ACHN (cell line): ENCODE data around the gene OSBPL3.

ENCODE experiments used
- DNase-seq: peaks from one replicate; pipeline ENCODE4 v3.0.0-alpha.2; 2015
- in situ Hi-C: cut with HindIII; loops from 2 replicates; pipeline ENCODE4 v1.10.0; 2017; ENCODE audit warnings: low sequenced_read_pairs, low pct_ligation_motif_present, low pct_unique_long_range_greater_than_20kb

OSBPL3 gene

DNA sequence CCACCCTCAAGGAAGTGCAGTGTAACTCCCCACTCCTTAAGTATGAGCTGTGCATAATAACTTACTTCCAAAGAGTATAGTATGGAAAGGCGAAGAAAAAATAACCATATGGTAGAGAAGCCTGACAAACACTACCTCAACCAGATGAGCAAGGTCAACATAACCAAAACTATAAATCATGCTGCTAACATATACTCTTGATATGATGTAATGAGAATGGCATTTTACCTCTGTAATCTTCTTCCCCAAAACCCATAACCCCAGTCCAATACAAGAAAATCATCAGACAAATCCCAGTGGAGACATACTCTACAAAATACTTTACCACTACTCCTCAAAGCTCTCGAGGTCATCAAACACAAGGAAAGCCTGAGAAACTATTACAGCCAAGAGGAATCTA is 15.8 kb downstream of the OSBPL3 start:
- no peak for DNase-seq
- in situ Hi-C loops: no loop called here

- peak; percentile 34 for DNase-seq
- in situ Hi-C loops: no loop called here
Observed at GRCh38 chr7:24963218-24963617, 16.8 kb downstream of the OSBPL3 start.

- in situ Hi-C loops: no loop called here
- DNase-seq: no peak
Observed at GRCh38 chr7:24962418-24962962, 17.5 kb downstream of the OSBPL3 start.

- in situ Hi-C loops: no loop called here
- DNase-seq: no peak
Observed at GRCh38 chr7:24959735-24960485, 20.1 kb downstream of the OSBPL3 start.

- in situ Hi-C loops: no loop called here
- no peak for DNase-seq
Observed at GRCh38 chr7:24958399-24958798, 21.6 kb downstream of the OSBPL3 start.

- no peak for DNase-seq
- in situ Hi-C loops: no loop called here
Observed at GRCh38 chr7:24956021-24956420, 24.0 kb downstream of the OSBPL3 start.

- no peak for DNase-seq
- in situ Hi-C loops: no loop called here
Observed at GRCh38 chr7:24955313-24955712, 24.7 kb downstream of the OSBPL3 start.

DNA sequence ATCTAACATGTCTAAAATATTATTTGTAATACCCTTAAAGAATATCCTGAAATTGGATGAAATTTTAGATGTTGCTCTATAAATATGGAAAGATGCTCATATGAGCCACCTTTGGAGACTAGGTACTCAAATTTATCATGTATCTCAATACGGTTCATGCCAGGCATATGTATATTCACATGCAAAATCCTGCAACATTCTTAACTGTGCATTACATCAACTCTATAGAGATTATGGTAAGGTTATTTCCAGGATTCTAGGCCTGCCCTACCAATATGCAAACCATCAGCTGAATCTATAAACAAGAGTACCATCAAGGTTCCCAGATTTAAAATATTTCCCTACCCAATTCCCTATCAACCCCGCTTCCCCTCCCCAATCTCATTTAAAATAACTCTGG is 27.5 kb downstream of the OSBPL3 start:
- no peak for DNase-seq
- in situ Hi-C loops: no loop called here

GRCh38 chr7:24951441-24951980 is 28.5 kb downstream of the OSBPL3 start:
- in situ Hi-C loops: no loop called here

DNA sequence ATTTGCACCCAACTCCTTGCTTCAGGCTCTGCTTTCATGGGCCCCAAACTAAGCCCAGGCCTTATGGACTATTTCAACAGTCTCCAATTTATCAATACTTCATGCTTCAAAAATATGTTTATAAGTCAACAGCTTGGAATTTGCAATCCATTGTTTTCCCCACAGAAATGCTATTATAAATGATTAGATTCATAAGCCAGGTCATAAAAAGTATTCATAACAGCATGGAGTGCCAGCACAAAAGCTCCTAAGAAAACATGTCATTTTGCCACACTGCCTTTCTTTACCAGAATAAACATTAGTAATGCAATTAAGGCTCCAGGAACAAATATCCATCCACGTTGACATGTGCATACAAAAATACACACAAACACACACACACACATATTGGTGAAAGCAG is 30.1 kb downstream of the OSBPL3 start:
- no peak for DNase-seq
- in situ Hi-C loops: no loop called here

More at GRCh38 chr7:24951441-24951980, 28.5 kb downstream of the OSBPL3 start:
- DNase-seq: no peak

GRCh38 chr7:24948739-24949138 is 31.2 kb downstream of the OSBPL3 start:
- DNase-seq: no peak
- in situ Hi-C loops: no loop called here

GRCh38 chr7:24946467-24946866 is 33.5 kb downstream of the OSBPL3 start:
- in situ Hi-C loops: no loop called here
- no peak for DNase-seq

GRCh38 chr7:24945899-24946298 is 34.1 kb downstream of the OSBPL3 start:
- in situ Hi-C loops: no loop called here
- no peak for DNase-seq

DNA sequence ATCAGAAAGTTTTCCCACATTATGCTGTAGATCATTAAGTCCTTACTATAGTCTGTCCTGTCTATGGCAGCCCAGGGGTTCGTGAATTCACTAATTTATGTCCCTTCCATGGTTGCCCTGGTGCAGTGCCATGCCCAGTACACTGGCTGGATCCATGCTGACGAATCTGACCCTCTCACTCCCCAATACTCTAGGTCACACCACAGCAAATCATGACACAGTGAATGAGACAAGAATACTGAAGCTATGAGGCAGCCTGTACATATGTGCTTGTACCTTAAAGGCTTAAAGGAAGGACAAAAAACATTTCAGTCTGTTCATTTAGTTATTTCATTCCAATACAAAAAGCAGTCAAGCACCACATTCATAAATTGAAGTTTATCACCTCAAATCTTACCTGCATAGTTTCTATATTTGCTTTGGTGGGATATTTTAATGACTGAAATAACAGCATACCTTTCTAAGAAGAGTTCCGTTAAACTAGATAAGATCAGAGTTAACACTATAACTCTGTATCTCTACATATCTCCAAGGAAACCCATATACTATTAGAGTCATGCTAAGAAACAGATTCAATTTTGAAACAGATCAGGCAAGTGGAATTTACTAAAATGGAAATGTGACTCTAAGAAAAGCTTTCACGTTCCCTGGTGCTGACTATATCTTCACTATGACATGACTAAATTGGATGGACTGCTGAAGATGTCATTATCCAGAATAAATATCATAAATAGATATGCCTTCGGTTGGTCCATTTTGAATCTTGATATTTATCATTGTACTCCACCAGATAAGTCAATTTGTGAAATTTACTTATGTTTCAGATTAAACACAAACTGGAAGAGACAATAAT is 36.7 kb downstream of the OSBPL3 start:
- DNase-seq: no peak
- in situ Hi-C loops: no loop called here

GRCh38 chr7:24942226-24942625 is 37.8 kb downstream of the OSBPL3 start:
- in situ Hi-C loops: no loop called here

DNA sequence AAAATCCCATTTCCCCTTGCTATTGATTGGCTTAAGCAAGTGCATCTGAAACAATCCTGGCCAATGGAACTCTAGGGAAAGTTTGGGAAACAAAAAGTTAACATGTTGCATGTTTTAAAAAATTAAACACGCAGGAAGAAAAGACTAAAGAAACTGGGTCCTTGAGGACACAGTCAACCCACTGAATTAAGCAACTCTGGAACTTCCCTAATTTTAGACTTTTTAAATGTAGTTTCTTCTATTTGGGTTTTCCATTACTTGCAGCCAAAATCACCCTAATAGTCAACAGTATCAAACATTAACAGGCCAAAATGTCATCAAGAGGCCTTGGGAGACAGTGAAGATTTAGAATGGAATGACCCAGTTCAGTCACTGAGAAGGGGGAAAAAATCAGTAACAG is 40.6 kb downstream of the OSBPL3 start:
- DNase-seq: no peak
- in situ Hi-C loops: no loop called here

More at GRCh38 chr7:24942226-24942625, 37.8 kb downstream of the OSBPL3 start:
- no peak for DNase-seq

GRCh38 chr7:24936121-24936824 is 43.7 kb downstream of the OSBPL3 start:
- no peak for DNase-seq
- in situ Hi-C loops: no loop called here

DNA sequence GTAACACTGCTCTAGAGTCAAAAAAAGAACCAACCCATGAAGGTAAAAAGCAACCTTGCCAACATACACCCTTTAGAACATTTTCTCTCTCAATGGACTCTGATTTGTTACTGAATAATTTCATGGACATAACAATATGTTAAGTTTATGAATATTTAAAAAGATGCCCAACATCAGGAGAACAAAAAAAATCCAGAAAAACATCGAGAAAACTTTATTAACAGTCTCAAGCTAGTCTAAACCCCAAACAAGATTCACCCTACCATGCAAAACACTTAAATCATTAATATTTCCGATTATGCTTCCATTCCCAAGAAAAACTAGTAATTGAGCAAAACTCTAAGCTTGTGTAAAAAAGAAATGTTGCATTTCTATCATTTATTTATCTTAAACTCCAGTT is 46.7 kb downstream of the OSBPL3 start:
- in situ Hi-C loops: no loop called here
- DNase-seq: no peak

DNA sequence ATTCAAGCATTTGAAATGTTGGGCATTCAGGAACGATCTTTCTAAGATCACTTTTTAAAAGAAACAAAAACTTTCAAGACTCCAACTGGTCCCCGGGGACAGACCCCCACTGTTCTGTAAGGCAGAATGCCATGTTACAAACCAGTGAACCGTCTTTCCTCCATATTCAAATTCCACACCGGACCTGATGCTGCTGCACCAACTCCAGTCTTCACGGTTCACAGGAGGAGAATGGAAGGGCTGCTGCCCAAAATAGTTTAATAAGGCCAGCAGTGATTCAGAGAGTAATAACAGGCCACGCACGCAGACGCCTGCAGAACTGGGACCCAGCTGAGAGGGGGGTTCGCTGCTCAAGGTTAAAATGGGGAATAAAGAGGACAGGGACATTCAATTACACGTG is 47.2 kb downstream of the OSBPL3 start:
- in situ Hi-C loops: no loop called here
- peak; percentile 85 for DNase-seq
